Body of pancreas (tissue), 4 donors: Measurements from ENCODE around the gene DENND2D. TPM values are rescaled to one million over a fixed set of nuclear protein-coding genes. Genes with fewer than 3 reads are reported as not detected.

Source experiments
- ATAC-seq: fragments of 150-250 bp; one replicate; pipeline ENCODE4 v1.9.1; 2016
- DNase-seq, 4 donors: peaks; one replicate each; pipeline ENCODE4 v3.0.0-alpha.2; 2019
- H3K27ac ChIP-seq, 4 donors: fragments of 200-600 bp; sonication (generic); 1 replicate in 3 of 4; 2 replicates in 1 of 4; pipeline versions ENCODE4 v1.5.1 to v1.6.1; 2016 to 2019; ENCODE audit warnings: mild to moderate bottlenecking in 1 of 4, mixed read lengths in 1 of 4, moderate library complexity in 1 of 4
- H3K27me3 ChIP-seq, 2 donors: fragments of 200-600 bp; sonication (generic); one replicate each; pipeline ENCODE4 v1.6.0; 2016; ENCODE audit warnings: mild to moderate bottlenecking in 1 of 2
- H3K36me3 ChIP-seq, 2 donors: fragments of 200-600 bp; sonication (generic); replicated peaks in 1 of 2; 2 replicates each; pipeline ENCODE4 v1.5.1; 2016; ENCODE audit warnings: low read depth in 2 of 2; ENCODE audit not compliant: insufficient read depth in 1 of 2
- H3K4me1 ChIP-seq: fragments of 200-600 bp; sonication (generic); one replicate; pipeline ENCODE4 v1.6.0; 2016
- H3K4me3 ChIP-seq, 2 donors: fragments of 200-600 bp; sonication (generic); 1 replicate in 1 of 2; 2 replicates in 1 of 2; pipeline ENCODE4 v1.5.1; 2016 to 2019
- H3K9me3 ChIP-seq, 3 donors: fragments of 200-600 bp; sonication (generic); 1 replicate in 2 of 3; 2 replicates in 1 of 3; pipeline ENCODE4 v1.5.1; 2016
- POLR2A ChIP-seq, 3 donors: fragments of 450-650 bp; IDR thresholded peaks; one replicate each; pipeline ENCODE4 v1.6.1; 2016; ENCODE audit warnings: antibody characterized with exemption in 3 of 3, mild to moderate bottlenecking in 2 of 3
- WGBS, 2 donors: methylation state at CpG; one replicate each; pipeline ENCODE4 v1.1.5; 2017; 5-methylcytosine and 5-hydroxymethylcytosine counted together
- intact Hi-C: fragments of 100-400 bp; cut with DNase I; formaldehyde crosslinking; loops from one replicate; pipeline ENCODE4 v1.15.1; 2023
- total RNA-seq, 2 donors: library from RNA; depleted of rRNA; stranded (reverse); fragments of >200 nt; gene quantifications; one replicate each; pipeline ENCODE4 v1.1.0, GENCODE V29; 2016
- TF ChIP-seq, protein P1 (sequence below), 7 experiments: fragments of 450-650 bp in 4 of 7; fragments of 200-600 bp in 3 of 7; sonication (generic) in 3 of 7; IDR thresholded peaks; one replicate each; pipeline ENCODE4 v1.5.1; 2016 to 2019; ENCODE audit warnings: antibody characterized with exemption in 7 of 7

DENND2D gene
- total RNA-seq, 2 donors from 2014 or later, result 16.1 to 35.3 TPM

GRCh38 chr1:111197598-111198284 is 2.7 kb downstream of the DENND2D start:
- no peak overlapping the region for H3K4me3 ChIP-seq
- peaks cover 58% of the 10 kb centered on the region for H3K4me1 ChIP-seq
- H3K36me3 ChIP-seq, result no peaks in the 10 kb centered on the region
- intact Hi-C loops, result no loop called here
- H3K27me3 ChIP-seq, result no peaks in the 10 kb centered on the region
- no peak for TF ChIP-seq POLR2A (IDR thresholded peaks at IDR 0.05)
- TF ChIP-seq, protein P1, sequence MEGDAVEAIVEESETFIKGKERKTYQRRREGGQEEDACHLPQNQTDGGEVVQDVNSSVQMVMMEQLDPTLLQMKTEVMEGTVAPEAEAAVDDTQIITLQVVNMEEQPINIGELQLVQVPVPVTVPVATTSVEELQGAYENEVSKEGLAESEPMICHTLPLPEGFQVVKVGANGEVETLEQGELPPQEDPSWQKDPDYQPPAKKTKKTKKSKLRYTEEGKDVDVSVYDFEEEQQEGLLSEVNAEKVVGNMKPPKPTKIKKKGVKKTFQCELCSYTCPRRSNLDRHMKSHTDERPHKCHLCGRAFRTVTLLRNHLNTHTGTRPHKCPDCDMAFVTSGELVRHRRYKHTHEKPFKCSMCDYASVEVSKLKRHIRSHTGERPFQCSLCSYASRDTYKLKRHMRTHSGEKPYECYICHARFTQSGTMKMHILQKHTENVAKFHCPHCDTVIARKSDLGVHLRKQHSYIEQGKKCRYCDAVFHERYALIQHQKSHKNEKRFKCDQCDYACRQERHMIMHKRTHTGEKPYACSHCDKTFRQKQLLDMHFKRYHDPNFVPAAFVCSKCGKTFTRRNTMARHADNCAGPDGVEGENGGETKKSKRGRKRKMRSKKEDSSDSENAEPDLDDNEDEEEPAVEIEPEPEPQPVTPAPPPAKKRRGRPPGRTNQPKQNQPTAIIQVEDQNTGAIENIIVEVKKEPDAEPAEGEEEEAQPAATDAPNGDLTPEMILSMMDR (IDR thresholded peaks at IDR 0.05), result peak in 1 of 7 experiments; percentile 10
- ATAC-seq (no peak), DNase-seq (peak in 1 of 4 donors; percentile 40)
- 73 to 83% methylated on average over 5 to 6 of the region's 6 CpGs for WGBS, 2 donors
- no peak overlapping the region for H3K27ac ChIP-seq
- no peaks in the 10 kb centered on the region for H3K9me3 ChIP-seq

DNA sequence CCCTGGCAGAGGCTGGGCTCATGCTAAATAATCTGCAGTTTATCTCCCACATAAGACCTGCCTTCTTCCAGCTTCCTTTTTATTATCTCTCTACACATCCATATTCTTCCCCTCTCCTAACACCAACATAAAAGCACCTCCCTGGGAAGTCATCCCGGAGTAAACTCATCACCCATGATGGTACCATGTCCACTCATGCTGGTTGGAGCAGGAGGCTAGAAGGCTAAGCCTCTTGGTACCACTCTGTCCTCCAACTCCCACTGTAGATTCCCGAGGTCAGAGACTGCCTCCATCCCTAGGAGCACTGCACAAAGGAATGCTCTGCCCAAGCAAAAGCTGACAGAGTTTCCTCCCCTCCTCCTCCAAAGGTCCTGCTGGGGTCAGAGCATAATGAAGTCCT is 4.2 kb downstream of the DENND2D start:
- Histone ChIP-seq H3K4me3 (no peak overlapping the region), H3K27me3 (no peaks in the 10 kb centered on the region), H3K36me3 (no peaks in the 10 kb centered on the region), H3K4me1 (peaks cover 51% of the 10 kb centered on the region), H3K27ac (no peak overlapping the region), H3K9me3 (no peaks in the 10 kb centered on the region)
- intact Hi-C loops, result no loop called here
- WGBS, 2 donors, result 78 to 90% methylated on average over 2 of the region's 2 CpGs
- no peak for TF ChIP-seq POLR2A (IDR thresholded peaks at IDR 0.05)
- TF ChIP-seq, protein P1 (IDR thresholded peaks at IDR 0.05), result no peak
- DNase-seq (no peak), ATAC-seq (no peak)

DNA sequence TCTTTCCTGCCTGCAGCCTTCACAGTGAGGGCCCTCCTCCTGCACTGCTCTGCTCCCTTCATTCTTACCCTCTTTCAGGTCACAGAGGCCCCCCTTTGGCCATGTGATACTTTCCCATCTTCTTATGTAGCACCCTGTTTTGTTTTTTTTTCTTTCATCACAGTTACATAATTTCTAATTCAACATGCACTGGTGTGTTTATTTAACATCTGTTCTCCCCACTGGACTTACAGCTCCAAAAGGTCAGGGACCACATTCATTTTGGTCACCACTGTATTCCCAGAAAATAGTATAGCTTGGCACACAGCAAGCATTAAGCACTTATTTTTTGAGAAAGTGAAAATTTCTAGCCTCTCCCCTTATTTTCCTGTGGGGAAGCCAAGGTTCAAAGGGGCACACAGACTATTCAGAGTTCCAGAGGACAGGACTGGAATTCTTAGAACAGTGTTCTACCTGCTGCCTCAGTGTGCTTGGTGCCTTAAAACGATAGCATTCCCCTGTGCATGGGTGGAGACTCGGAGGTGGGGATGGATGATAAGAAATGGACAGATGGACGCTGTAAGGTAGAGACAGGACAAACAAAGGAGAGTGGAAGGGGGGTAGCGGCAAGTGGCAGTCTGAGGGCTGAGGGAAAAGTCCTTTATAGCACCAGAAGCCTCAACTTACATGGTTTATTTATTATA is 5.3 kb downstream of the DENND2D start:
- WGBS, 2 donors, result 75% methylated on average over 4 of the region's 4 CpGs
- H3K9me3 ChIP-seq, result no peaks in the 10 kb centered on the region
- DNase-seq (no peak), ATAC-seq (no peak)
- intact Hi-C loops, result no loop called here
- H3K36me3 ChIP-seq, result no peaks in the 10 kb centered on the region
- H3K27me3 ChIP-seq, result no peaks in the 10 kb centered on the region
- no peak overlapping the region for H3K27ac ChIP-seq
- TF ChIP-seq POLR2A (IDR thresholded peaks at IDR 0.05), result no peak
- peaks cover 40% of the 10 kb centered on the region for H3K4me1 ChIP-seq
- no peak overlapping the region for H3K4me3 ChIP-seq

GRCh38 chr1:111193712-111194480 is 6.5 kb downstream of the DENND2D start:
- peaks cover 28% of the 10 kb centered on the region for H3K4me1 ChIP-seq
- ATAC-seq, result no peak

More at GRCh38 chr1:111193712-111194480, 6.5 kb downstream of the DENND2D start:
- Histone ChIP-seq H3K27ac (peak overlapping the region in 2 of 4 donors; percentile 60 to 67), H3K9me3 (no peaks in the 10 kb centered on the region), H3K27me3 (no peaks in the 10 kb centered on the region), H3K36me3 (peaks cover 0 to 4% of the 10 kb centered on the region in 2 donors), H3K4me3 (no peak overlapping the region)
- 87 to 95% methylated on average over 3 of the region's 3 CpGs for WGBS, 2 donors
- no peak for DNase-seq
- intact Hi-C loops, result no loop called here
- TF ChIP-seq POLR2A (IDR thresholded peaks at IDR 0.05), result no peak
- TF ChIP-seq, protein P1 (IDR thresholded peaks at IDR 0.05), result no peak
